ENCODE results near the gene SHISA8.

SHISA8 gene

GRCh38 chr22:41913040-41913719 is 1.7 kb downstream of the SHISA8 start:
- no peak overlapping the region for H3K4me3 ChIP-seq (ENCODE audit: low read length)
- TF ChIP-seq, protein P1, sequence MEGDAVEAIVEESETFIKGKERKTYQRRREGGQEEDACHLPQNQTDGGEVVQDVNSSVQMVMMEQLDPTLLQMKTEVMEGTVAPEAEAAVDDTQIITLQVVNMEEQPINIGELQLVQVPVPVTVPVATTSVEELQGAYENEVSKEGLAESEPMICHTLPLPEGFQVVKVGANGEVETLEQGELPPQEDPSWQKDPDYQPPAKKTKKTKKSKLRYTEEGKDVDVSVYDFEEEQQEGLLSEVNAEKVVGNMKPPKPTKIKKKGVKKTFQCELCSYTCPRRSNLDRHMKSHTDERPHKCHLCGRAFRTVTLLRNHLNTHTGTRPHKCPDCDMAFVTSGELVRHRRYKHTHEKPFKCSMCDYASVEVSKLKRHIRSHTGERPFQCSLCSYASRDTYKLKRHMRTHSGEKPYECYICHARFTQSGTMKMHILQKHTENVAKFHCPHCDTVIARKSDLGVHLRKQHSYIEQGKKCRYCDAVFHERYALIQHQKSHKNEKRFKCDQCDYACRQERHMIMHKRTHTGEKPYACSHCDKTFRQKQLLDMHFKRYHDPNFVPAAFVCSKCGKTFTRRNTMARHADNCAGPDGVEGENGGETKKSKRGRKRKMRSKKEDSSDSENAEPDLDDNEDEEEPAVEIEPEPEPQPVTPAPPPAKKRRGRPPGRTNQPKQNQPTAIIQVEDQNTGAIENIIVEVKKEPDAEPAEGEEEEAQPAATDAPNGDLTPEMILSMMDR (conservative IDR thresholded peaks at IDR 0.05; ENCODE audit: low read length) = no peak
- DNase-seq (ENCODE audit: low read depth) = no peak

GRCh38 chr22:41912338-41913039 is 2.4 kb downstream of the SHISA8 start:
- TF ChIP-seq, protein P1 (conservative IDR thresholded peaks at IDR 0.05; ENCODE audit: low read length) = no peak
- DNase-seq (ENCODE audit: low read depth) = no peak

DNA sequence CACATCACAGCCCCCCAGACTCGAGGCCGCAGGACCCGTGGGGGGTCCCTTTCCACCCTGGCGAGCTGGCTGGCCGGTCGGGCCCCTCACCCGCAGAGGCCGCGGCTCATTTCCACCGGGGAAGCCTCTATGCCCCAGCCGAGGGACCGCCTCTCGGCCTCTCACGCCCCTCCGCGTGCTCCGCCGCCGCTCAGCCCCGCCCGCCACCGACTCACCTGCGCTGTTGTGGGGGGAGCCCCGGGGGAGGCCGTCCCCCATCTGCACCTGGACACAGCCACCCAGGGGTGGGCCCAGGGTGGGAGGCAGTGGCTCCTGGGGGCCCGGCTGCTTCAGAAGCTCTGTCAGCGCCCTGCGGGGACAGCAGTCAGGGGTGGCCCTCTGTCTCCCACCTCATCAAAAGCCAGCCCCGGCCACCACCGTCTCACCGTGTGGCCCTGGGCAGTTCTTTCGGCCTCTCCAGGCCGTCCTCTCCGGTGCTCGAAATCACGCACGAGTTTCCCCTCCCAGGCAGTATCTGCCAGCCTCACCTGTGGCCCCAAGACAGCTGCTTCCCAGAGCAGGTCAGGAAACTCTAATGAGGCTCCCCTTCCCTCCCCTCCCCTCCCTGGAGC is 3.8 kb downstream of the SHISA8 start:
- TF ChIP-seq, protein P1 (conservative IDR thresholded peaks at IDR 0.05; ENCODE audit: low read length) = no peak
- no peak for DNase-seq (ENCODE audit: low read depth)
- H3K4me3 ChIP-seq (ENCODE audit: low read length) = no peak overlapping the region

More at GRCh38 chr22:41912338-41913039, 2.4 kb downstream of the SHISA8 start:
- H3K4me3 ChIP-seq (ENCODE audit: low read length) = no peak overlapping the region

- TF ChIP-seq, protein P1 (conservative IDR thresholded peaks at IDR 0.05; ENCODE audit: low read length) = no peak
- peak; percentile 8 for DNase-seq (ENCODE audit: low read depth)
- peak overlapping the region; percentile 22 for H3K4me3 ChIP-seq (ENCODE audit: low read length)
Observed at GRCh38 chr22:41910050-41911000, 4.5 kb downstream of the SHISA8 start.

DNA sequence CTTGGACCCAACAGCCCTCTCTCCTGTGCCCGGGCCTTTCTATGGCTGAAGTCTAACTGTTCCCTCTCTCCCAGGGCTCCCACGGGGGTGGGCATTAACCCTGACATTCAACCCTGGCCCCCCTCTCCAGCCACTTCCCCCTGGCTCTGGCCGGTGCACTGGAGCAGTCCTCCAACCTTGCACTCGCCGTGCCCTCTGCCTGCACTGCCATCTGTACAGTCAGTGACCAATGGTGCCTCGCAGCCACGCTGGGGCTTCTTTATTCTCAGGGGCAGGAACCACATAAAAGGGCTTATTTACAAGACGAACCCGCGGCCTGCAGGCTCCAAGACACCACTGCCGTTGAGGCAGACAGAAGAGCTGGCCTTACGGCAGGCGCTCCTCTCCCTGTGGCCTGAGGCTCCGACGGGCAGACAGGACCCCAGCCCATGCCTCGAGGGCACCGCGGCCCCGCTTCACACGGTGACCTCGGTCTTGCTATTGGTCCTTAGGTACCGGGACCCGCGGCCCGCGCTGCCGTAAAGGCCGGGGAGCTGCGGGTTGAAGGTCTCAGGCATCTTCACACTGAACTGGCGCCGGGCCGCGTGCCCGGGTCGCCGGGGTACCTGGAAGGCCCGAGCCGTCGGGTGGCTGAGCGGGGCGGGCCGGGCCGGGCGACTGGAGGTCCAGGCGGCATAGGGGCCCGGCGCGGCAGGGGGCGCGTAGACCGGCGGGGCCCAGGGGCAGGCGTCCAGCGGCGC is 5.4 kb downstream of the SHISA8 start:
- no peak overlapping the region for H3K4me3 ChIP-seq (ENCODE audit: low read length)
- no peak for DNase-seq (ENCODE audit: low read depth)
- TF ChIP-seq, protein P1 (conservative IDR thresholded peaks at IDR 0.05; ENCODE audit: low read length) = no peak
